Ascending aorta (tissue), 2 donors: ENCODE measurements around the gene LRBA. TPM values are rescaled to one million over a fixed set of nuclear protein-coding genes. Genes with fewer than 3 reads are reported as not detected.

Source experiments
- DNase-seq, 2 donors: peaks; one replicate each; pipeline ENCODE4 v3.0.0-alpha.2; 2019; ENCODE audit warnings: low spot score in 2 of 2
- H3K27ac ChIP-seq, 2 donors: fragments of 200-600 bp; sonication (generic); one replicate each; pipeline ENCODE4 v1.5.1; 2016 to 2017; ENCODE audit warnings: mild to moderate bottlenecking in 1 of 2
- H3K27me3 ChIP-seq: fragments of 200-600 bp; sonication (generic); one replicate; pipeline ENCODE4 v1.5.1; 2017
- H3K36me3 ChIP-seq, 2 donors: fragments of 200-600 bp; sonication (generic); one replicate each; pipeline ENCODE4 v1.5.1; 2016
- H3K4me1 ChIP-seq, 2 donors: fragments of 200-600 bp; sonication (generic); one replicate each; pipeline ENCODE4 v1.5.1; 2016 to 2017; ENCODE audit warnings: mild to moderate bottlenecking in 1 of 2
- H3K4me3 ChIP-seq, 2 donors: fragments of 200-600 bp; sonication (generic); one replicate each; pipeline ENCODE4 v1.5.1; 2016 to 2017; ENCODE audit warnings: mild to moderate bottlenecking in 1 of 2
- H3K9me3 ChIP-seq, 2 donors: fragments of 200-600 bp; sonication (generic); one replicate each; pipeline ENCODE4 v1.5.1; 2016
- intact Hi-C: fragments of 100-400 bp; cut with DNase I; formaldehyde crosslinking; loops from one replicate; pipeline ENCODE4 v1.15.1; 2023
- total RNA-seq: library from RNA; depleted of rRNA; stranded (reverse); fragments of >200 nt; gene quantifications from one replicate; pipeline ENCODE4 v1.1.0, GENCODE V29; 2016
- TF ChIP-seq, protein P1 (sequence below), 3 experiments: fragments of 200-600 bp in 2 of 3; fragments of 450-650 bp in 1 of 3; sonication (generic) in 2 of 3; IDR thresholded peaks; one replicate each; pipeline ENCODE4 v1.5.1; 2016 to 2019; ENCODE audit warnings: antibody characterized with exemption in 3 of 3, mild to moderate bottlenecking in 1 of 3, moderate library complexity in 1 of 3

Gene LRBA
- total RNA-seq, 1 donor from 2014 or later: 15.2 TPM

GRCh38 chr4:150717952-150718351 lies 297.1 kb downstream of the LRBA start:
- H3K4me1 ChIP-seq: peaks cover 0 to 4% of the 10 kb centered on the region in 2 donors
- H3K4me3 ChIP-seq: no peak overlapping the region
- H3K27ac ChIP-seq: no peak overlapping the region
- TF ChIP-seq, protein P1, sequence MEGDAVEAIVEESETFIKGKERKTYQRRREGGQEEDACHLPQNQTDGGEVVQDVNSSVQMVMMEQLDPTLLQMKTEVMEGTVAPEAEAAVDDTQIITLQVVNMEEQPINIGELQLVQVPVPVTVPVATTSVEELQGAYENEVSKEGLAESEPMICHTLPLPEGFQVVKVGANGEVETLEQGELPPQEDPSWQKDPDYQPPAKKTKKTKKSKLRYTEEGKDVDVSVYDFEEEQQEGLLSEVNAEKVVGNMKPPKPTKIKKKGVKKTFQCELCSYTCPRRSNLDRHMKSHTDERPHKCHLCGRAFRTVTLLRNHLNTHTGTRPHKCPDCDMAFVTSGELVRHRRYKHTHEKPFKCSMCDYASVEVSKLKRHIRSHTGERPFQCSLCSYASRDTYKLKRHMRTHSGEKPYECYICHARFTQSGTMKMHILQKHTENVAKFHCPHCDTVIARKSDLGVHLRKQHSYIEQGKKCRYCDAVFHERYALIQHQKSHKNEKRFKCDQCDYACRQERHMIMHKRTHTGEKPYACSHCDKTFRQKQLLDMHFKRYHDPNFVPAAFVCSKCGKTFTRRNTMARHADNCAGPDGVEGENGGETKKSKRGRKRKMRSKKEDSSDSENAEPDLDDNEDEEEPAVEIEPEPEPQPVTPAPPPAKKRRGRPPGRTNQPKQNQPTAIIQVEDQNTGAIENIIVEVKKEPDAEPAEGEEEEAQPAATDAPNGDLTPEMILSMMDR (IDR thresholded peaks at IDR 0.05): no peak
- H3K36me3 ChIP-seq: no peaks in the 10 kb centered on the region
- DNase-seq: no peak
- intact Hi-C loops: no loop called here
- H3K9me3 ChIP-seq: no peaks in the 10 kb centered on the region
- no peaks in the 10 kb centered on the region for H3K27me3 ChIP-seq

DNA sequence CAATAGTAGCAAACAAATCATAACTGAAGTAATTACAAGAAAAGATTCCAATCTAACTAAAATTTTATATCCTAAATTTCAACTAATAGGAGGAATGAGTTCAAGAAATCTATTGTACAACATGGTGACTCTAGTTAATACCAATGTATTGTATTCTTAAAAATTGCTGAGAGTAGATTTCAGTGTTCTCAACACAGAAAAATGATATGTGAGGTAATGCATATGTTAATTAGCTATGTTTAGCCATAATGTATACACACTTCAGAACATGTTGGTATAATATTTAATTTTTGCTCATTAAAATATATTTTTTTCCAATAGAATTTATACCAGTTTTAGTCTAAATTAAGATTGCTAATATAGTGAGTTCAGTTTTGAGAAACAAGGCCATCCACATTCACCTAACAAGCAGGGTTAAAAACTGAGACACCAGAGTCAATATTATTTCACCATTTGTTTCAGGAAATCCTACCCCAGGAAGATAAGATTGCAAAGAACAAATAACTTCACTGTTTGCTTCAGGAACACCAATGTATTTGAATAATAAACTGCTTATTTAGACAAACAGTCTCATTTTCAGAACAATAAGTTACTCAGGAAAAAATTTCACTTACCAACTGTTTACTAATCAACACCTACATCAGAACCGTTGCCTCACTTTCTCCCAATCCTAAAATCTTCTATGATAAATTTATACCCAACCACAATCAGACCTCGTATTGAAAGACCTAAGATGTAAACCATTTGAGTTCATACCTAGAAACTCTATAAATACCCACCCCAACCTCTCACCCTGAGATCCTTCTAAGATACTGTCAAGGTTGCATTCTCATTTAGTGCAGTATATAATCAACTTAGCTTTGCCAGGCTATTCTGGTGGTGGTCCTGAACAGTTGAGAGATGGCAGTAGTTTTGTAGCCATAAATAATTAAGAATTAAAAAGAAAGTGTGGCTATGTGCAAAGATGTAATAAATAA lies 300.3 kb downstream of the LRBA start:
- no peaks in the 10 kb centered on the region for H3K27me3 ChIP-seq
- DNase-seq: no peak
- no peaks in the 10 kb centered on the region for H3K9me3 ChIP-seq
- intact Hi-C loops: no loop called here
- no peaks in the 10 kb centered on the region for H3K4me1 ChIP-seq
- TF ChIP-seq, protein P1 (IDR thresholded peaks at IDR 0.05): no peak
- H3K27ac ChIP-seq: no peak overlapping the region
- H3K4me3 ChIP-seq: no peak overlapping the region
- H3K36me3 ChIP-seq: no peaks in the 10 kb centered on the region

DNA sequence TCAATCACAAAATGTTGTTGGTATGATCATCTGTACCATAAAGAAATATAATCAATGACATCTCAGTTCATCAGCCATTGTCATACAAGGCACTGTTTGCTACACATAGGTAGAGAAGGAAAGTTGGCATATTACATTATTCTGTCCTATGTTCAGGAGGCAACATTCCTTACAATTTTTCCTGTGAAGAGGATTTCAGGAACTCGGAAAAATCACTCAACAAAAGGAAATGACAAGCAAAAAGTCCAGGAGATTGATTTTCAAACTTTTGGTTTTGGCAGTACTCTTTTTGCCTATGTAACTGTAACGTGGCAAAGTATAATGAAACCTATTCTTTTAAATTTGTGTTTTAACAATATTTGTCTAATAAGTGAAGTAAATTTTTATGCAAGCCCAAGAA lies 301.8 kb downstream of the LRBA start:
- no peak for DNase-seq
- Histone ChIP-seq H3K9me3 (no peaks in the 10 kb centered on the region), H3K4me1 (no peaks in the 10 kb centered on the region), H3K27ac (no peak overlapping the region), H3K27me3 (no peaks in the 10 kb centered on the region), H3K36me3 (no peaks in the 10 kb centered on the region), H3K4me3 (no peak overlapping the region)
- intact Hi-C loops: no loop called here
- TF ChIP-seq, protein P1 (IDR thresholded peaks at IDR 0.05): no peak

GRCh38 chr4:150710770-150711375 lies 304.2 kb downstream of the LRBA start:
- intact Hi-C loops: no loop called here
- no peaks in the 10 kb centered on the region for H3K27me3 ChIP-seq
- H3K9me3 ChIP-seq: no peaks in the 10 kb centered on the region
- no peak overlapping the region for H3K27ac ChIP-seq
- no peaks in the 10 kb centered on the region for H3K36me3 ChIP-seq
- no peaks in the 10 kb centered on the region for H3K4me1 ChIP-seq
- TF ChIP-seq, protein P1 (IDR thresholded peaks at IDR 0.05): no peak
- no peak overlapping the region for H3K4me3 ChIP-seq
- DNase-seq: no peak

DNA sequence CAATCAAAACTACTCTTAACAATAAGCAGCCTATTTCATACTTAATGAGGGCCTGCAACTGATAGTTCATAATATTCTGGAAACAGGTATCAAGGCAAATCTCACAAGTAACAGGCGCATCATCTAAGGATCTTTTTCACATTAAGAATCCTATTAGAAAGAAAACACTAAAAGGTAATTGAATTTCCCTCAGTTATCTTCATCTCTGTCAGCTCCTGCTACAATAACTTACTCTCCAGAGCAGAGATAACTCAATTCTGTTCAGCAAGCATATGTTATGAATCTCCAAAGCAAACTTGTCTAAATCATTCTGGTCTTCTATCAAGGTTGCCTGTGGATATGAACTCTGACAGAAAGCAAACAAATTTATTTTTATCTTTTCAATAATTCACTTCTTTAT lies 307.1 kb downstream of the LRBA start:
- no peaks in the 10 kb centered on the region for H3K4me1 ChIP-seq
- H3K27ac ChIP-seq: no peak overlapping the region
- H3K27me3 ChIP-seq: no peaks in the 10 kb centered on the region
- no peak overlapping the region for H3K4me3 ChIP-seq
- TF ChIP-seq, protein P1 (IDR thresholded peaks at IDR 0.05): no peak
- intact Hi-C loops: no loop called here
- H3K9me3 ChIP-seq: no peaks in the 10 kb centered on the region
- no peak for DNase-seq
- H3K36me3 ChIP-seq: no peaks in the 10 kb centered on the region
